NCI-H748 treated with DMSO at 0.1 percent for 48 hours (cell line): ENCODE measurements around the gene SLC2A14.
"Not testable (repeated sequence)": the region's sequence is repeated elsewhere in the genome, so short reads cannot be mapped to it uniquely, and the experiment has no call there.

Experiments
- DNase-seq: peaks from one replicate; lab custom pipeline; 2025; lab: John Stamatoyannopoulos, UW

SLC2A14 gene

DNA sequence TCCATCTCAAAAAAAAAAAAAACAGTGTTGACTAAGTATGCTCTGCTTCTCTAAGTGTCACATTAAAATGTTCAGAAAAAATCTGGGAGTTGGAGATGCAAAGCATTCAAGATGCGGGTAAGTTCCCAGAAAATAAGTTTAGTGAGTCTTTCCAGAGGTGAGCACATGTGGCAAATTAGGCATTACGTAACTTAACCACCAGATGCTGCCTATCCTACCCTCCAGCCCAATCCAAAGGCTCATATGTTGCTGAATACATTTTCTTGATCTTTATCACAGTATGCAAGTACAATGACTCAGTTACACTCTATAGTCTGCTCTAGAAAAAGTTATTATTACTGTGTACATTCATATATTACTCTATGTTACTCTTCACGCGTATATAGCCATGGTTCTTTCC, 3.6 kb downstream of the SLC2A14 start:
- no peak for DNase-seq

DNA sequence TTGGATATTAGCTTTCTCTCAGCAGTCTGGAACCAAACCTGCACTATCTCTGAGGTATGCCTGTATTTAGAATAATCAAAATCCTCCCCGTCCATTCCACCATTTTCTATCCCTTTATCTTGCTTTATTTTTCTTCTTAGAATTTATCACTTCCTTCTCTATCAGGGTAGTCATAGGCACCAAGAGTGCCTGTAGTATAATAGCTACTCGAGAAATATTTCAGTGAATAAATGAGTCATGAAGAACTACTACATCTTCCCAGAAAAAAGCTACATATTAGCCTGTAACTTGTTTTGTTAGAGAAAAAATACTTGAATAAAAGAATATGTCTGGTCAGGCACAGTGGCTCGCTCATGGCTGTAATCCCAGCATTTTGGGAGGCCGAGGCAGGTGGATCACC, 4.3 kb downstream of the SLC2A14 start:
- DNase-seq = no peak

DNA sequence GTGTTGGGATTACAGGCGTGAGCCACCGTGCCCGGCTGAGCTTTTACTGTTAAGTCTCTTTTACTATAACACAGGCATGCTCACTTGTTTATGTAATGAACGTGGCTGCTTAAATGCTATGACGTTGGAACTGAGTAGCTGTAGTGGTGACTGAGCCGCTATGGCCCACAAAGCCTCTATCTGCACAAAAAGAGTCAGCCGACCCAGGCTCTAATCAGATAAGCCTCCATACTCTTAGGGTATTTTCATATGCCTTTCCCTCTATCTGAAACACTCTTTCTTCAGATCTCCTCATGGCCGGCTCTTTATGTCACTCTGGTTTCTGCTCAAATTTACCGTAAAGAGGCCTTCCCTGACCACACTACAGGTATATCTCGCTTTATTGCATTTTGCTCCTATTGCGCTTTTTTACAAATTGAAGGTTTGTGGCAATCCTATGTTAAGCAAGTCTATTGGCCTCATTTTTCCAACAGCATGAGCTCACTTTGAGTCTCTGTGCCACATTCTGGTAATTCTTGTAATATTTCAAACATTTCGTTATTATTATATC, 8.0 kb downstream of the SLC2A14 start:
- no peak for DNase-seq

- not testable (repeated sequence) for DNase-seq
Measured at GRCh38 chr12:7862814-7863348, 9.8 kb downstream of the SLC2A14 start.

DNA sequence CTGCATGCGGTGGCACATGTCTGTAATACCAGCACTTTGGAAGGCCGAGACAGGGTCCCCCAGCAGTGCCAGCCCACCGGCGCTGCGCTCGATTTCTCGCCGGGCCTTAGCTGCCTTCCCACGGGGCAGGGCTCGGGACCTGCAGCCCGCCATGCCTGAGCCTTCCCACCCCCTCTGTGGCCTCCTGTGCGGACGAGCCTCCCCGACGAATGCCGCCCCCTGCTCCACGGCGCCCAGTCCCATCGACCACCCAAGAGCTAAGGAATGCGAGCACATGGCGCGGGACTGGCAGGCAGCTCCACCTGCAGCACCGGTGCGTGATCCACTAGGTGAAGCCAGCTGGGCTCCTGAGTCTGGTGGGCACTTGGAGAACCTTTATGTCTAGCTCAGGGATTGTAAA, 10.4 kb downstream of the SLC2A14 start:
- DNase-seq = not testable (repeated sequence)

GRCh38 chr12:7859552-7859951, 13.2 kb downstream of the SLC2A14 start:
- no peak for DNase-seq

DNA sequence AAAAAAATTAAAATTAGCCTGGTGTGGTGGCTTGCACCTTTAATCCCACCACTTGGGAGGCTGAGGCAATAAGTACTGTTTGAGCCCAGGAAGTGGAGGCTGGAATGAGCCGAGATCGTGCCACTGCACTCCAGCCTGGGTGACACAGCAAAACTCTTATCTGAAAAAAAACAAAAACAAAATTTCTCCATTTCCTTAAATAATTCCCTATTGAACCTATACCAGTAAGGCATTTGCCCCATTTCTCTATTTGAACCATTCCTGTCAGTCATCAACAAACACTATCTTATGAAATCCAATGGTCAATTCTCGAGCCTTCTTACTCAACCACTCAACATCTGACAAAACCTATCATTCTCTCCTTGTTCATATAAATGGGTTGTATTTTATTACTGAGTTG, 14.7 kb downstream of the SLC2A14 start:
- DNase-seq = no peak

DNA sequence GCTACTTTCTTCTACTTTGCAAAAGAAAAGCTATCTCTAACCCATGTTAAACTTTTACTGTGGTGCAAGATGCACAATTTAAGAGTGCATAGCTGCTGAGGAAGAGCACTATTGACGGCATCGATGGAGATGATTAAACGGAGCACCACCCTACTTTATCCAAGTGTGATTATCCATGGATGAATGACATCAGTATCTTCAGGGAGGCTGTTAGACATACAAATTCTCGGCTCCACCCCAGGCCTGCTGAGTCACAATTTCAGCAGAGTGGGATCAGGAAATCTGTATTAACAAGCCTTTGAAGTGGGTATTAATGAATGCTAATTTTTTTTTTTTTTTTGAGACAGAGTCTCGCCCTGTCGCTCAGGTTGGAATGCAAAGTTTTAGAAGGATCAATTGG, 16.2 kb downstream of the SLC2A14 start:
- DNase-seq = no peak

DNA sequence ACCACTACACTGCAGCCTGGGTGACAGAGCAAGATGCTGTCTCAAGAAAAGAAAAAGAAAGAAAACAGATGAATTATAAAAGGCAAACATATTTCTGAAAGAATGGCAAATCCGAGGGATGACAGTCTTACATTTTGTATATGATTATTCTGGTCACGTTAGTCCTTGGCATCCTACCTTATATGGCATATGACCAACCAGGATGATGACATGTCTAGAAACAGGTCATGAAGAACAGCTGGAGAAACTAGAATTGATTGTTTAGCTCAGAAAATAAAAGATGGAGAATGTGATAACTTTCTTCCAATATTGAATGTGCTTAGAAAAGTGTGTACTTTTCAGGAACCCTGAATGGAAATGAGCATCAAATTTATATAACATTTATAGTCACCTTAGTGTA, 19.2 kb downstream of the SLC2A14 start:
- no peak for DNase-seq

- DNase-seq = not testable (repeated sequence)
Measured at GRCh38 chr12:7851622-7852081, 21.1 kb downstream of the SLC2A14 start.

DNA sequence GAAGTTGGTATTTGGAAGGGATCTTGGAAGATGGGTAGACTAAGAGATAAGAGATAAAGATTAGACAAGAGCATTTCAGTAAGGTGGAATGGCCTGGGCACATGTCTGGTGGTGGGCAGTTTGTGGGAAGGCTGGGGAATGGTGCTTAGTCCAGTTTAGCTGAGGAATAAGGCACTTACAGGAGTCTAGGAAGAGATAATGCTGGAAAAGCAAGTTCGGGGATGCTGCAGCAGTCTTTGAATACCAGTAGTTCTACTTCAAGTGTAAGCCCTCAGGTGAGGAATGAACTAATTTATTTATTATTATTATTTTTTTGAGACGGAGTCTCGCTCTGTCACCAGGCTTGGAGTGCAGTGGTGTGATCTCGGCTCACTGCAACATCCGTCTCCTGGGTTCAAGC, 22.6 kb downstream of the SLC2A14 start:
- DNase-seq = not testable (repeated sequence)

GRCh38 chr12:7848098-7848422, 24.7 kb downstream of the SLC2A14 start:
- DNase-seq = not testable (repeated sequence)

GRCh38 chr12:7847226-7848097, 25.3 kb downstream of the SLC2A14 start:
- DNase-seq = not testable (repeated sequence)

DNA sequence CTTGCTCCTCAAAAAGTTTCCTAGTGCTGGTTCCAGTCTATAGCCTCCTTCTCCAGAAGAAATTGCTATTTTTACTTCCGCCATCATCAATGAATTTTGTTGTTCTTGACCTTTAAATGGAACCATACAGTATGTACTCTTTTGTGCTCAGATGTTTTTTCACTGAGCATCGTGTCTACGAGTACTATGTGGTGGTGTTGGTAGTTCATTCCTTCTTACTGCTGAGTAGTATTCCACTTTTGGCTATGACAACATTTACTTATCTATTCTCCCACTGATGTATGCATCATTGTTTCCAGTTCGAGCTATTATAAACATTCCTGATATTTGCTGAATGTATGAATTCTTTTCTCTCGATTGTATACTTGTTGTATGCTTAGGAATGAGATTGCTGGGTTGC, 28.6 kb downstream of the SLC2A14 start:
- no peak for DNase-seq

DNA sequence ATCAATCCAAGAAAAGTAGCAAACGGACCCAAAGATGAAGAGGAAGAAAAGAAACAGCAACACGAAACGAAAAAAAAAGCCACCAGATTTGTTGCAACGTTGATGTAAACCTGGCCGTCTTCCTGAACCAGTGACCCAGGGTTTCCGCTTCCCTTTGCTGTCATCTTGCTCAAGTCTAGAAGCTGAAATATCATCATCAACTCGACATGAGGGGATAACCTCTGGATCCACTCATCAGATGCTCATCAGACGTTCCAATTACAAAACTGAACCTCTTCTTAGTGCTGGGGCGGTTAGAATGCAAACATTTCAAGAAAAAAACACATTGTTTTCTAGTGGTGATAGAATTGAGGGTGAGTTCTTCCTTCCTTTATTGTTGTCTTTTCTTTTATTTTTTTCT, 29.1 kb downstream of the SLC2A14 start:
- not testable (repeated sequence) for DNase-seq

GRCh38 chr12:7843149-7843548, 29.6 kb downstream of the SLC2A14 start:
- not testable (repeated sequence) for DNase-seq

- DNase-seq = not testable (repeated sequence)
Measured at GRCh38 chr12:7842444-7842843, 30.3 kb downstream of the SLC2A14 start.

GRCh38 chr12:7839848-7840247, 32.9 kb downstream of the SLC2A14 start:
- DNase-seq = not testable (repeated sequence)

DNA sequence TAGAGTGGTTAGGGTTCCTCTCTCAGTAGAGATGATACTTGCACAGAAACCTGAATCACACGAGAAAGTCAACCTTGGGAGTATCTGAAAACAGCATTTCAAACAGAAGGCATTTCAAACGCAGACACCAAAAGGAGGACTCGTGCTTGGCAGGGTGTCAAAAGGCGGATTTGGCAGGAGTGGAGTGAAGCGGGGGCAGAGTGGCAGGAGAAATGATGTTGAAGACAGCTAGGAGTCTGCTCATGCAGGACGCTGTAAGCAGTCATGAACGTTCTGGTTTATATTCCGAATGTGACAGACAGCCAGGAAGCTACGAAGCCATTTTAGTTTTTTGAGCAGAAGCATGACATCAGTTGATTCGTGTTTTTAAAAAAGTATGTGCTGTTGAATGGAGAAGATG, 33.5 kb downstream of the SLC2A14 start:
- not testable (repeated sequence) for DNase-seq

- no peak for DNase-seq
Measured at GRCh38 chr12:7837366-7837765, 35.3 kb downstream of the SLC2A14 start.

DNA sequence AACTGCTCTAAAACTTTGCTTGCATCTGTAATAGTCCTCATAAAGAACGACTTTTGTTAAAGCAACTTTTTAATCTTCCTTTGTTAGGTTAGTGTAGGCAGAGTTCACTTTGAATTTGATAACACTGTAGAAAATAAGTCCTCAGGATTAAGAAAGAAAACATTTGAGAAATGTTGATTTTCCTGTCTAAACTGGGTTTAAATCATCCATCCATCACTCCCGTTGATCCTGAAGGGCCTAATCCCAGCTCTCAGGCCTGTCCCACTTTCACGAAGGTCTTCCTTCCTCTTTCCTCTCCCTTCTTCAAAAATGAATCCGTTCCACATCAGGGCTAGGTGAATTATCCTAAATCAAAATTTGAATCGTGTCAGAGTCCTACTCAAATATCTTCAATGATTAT, 36.9 kb downstream of the SLC2A14 start:
- no peak for DNase-seq

- DNase-seq = no peak
Measured at GRCh38 chr12:7835116-7835515, 37.6 kb downstream of the SLC2A14 start.

GRCh38 chr12:7834701-7835100, 38.0 kb downstream of the SLC2A14 start:
- DNase-seq = no peak
